ENCODE results near the gene OCRL.

The OCRL gene

GRCh38 chrX:129512409-129512808, 27.6 kb upstream of the OCRL start:
- TF ChIP-seq TAF1 (IDR thresholded peaks at IDR 0.05; ENCODE audit: borderline replicate concordance, insufficient read depth, low read length), result no peak
- TF ChIP-seq POLR2AphosphoS5 (IDR thresholded peaks at IDR 0.05; ENCODE audit: low read depth, low read length), result no peak
- TF ChIP-seq REST (IDR thresholded peaks at IDR 0.05; ENCODE audit: insufficient read depth in 1 of 2, low read depth in 2 of 2, low read length in 2 of 2), result no peak
- TF ChIP-seq FOXP2 (optimal IDR thresholded peaks at IDR 0.05; ENCODE audit: borderline replicate concordance, extremely low read depth, extremely low read length, insufficient read depth), result no peak
- TF ChIP-seq SIN3A (IDR thresholded peaks at IDR 0.05; ENCODE audit: borderline replicate concordance, insufficient read depth, low read length), result no peak

- TF ChIP-seq FOXP2 (optimal IDR thresholded peaks at IDR 0.05; ENCODE audit: borderline replicate concordance, extremely low read depth, extremely low read length, insufficient read depth), result no peak
- TF ChIP-seq TAF1 (IDR thresholded peaks at IDR 0.05; ENCODE audit: borderline replicate concordance, insufficient read depth, low read length), result no peak
- TF ChIP-seq POLR2AphosphoS5 (IDR thresholded peaks at IDR 0.05; ENCODE audit: low read depth, low read length), result no peak
- no peak for TF ChIP-seq REST (IDR thresholded peaks at IDR 0.05; ENCODE audit: insufficient read depth in 1 of 2, low read depth in 2 of 2, low read length in 2 of 2)
- TF ChIP-seq SIN3A (IDR thresholded peaks at IDR 0.05; ENCODE audit: borderline replicate concordance, insufficient read depth, low read length), result no peak
These were observed 23.7 kb upstream of the OCRL start for GRCh38 chrX:129516402-129516801.

GRCh38 chrX:129520151-129520550, 19.9 kb upstream of the OCRL start:
- no peak for TF ChIP-seq REST (IDR thresholded peaks at IDR 0.05; ENCODE audit: insufficient read depth in 1 of 2, low read depth in 2 of 2, low read length in 2 of 2)
- no peak for TF ChIP-seq TAF1 (IDR thresholded peaks at IDR 0.05; ENCODE audit: borderline replicate concordance, insufficient read depth, low read length)
- no peak for TF ChIP-seq FOXP2 (optimal IDR thresholded peaks at IDR 0.05; ENCODE audit: borderline replicate concordance, extremely low read depth, extremely low read length, insufficient read depth)
- TF ChIP-seq SIN3A (IDR thresholded peaks at IDR 0.05; ENCODE audit: borderline replicate concordance, insufficient read depth, low read length), result no peak
- TF ChIP-seq POLR2AphosphoS5 (IDR thresholded peaks at IDR 0.05; ENCODE audit: low read depth, low read length), result no peak

- TF ChIP-seq FOXP2 (optimal IDR thresholded peaks at IDR 0.05; ENCODE audit: borderline replicate concordance, extremely low read depth, extremely low read length, insufficient read depth) (no peak), POLR2AphosphoS5 (IDR thresholded peaks at IDR 0.05; ENCODE audit: low read depth, low read length) (no peak), REST (IDR thresholded peaks at IDR 0.05; ENCODE audit: insufficient read depth in 1 of 2, low read depth in 2 of 2, low read length in 2 of 2) (no peak), TAF1 (IDR thresholded peaks at IDR 0.05; ENCODE audit: borderline replicate concordance, insufficient read depth, low read length) (no peak), SIN3A (IDR thresholded peaks at IDR 0.05; ENCODE audit: borderline replicate concordance, insufficient read depth, low read length) (no peak)
These were observed 17.6 kb upstream of the OCRL start for GRCh38 chrX:129522184-129523078.
